Measurements from ENCODE around the gene RMDN2. TPM values are rescaled to one million over a fixed set of nuclear protein-coding genes. Genes with fewer than 3 reads are reported as not detected.

RMDN2 gene
- total and polyA plus RNA-seq, 9 of the 15 experiments (the other 6 are each of a cell fraction or from before 2014, with no cell fraction given): 1.5 to 4.3 (median 2.3) TPM

DNA sequence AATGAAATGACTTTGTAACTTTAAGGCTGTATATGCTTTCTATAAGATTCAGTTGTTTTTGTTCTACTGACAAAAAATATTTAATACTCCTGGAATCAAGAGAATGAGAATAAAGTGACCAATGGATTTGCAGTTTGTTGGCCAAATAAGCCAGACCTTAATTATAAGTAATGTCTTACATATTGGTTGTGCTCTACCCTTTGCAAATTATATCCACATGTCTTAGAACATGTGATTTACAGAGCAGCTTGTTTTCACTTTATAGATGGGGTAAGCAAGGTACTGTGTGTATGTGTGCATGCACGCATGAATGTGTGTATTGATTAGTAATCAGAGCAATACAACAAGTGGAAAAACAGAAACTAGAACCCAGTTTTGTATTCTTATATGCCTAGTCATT is 59.1 kb downstream of the RMDN2 start (continued):
- TF ChIP-seq HDAC8 (tag; IDR thresholded peaks at IDR 0.05) (no peak), ZFP30 (CRISPR knock-in tag; IDR thresholded peaks at IDR 0.05; ENCODE audit: borderline replicate concordance) (no peak), ZNF780A (CRISPR knock-in tag; IDR thresholded peaks at IDR 0.05) (no peak)

DNA sequence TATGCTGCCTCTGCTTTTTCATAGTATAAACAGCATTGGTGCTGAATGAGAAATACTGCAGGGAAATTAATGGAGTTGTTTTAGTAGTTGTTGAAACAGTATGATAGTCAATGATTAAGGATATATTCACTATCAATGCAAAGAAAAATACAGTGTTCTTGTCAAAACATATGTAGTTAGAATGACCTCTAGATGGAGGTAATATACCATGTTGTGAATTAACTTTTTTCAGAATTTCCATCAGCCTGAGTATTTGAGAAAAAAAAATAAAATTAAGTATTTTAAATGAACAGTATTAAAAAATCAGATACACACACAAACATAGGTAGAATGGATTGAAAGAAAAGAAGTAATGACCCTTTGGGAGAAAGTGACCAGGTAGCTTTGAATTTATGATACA is 59.5 kb downstream of the RMDN2 start:
- Histone ChIP-seq H3K4me3 (no peak overlapping the region), H3K27me3 (ENCODE audit: control insufficient read depth in 2 of 2, insufficient read depth in 2 of 2, low read length in 2 of 2) (no peaks in the 10 kb centered on the region), H4K20me1 (replicated peaks; ENCODE audit: control insufficient read depth, insufficient read depth, low read length) (no peaks in the 10 kb centered on the region), H3K9me3 (replicated peaks; ENCODE audit: control insufficient read depth, insufficient read depth, low read depth, low read length) (no peaks in the 10 kb centered on the region), H3K4me2 (ENCODE audit: insufficient read depth, low read length) (no peak overlapping the region), H3K27ac (ENCODE audit: extremely low read depth, low read depth, low read length) (no peak overlapping the region), H3K4me1 (replicated peaks in 1 of 2; ENCODE audit: control insufficient read depth in 2 of 2, insufficient read depth in 2 of 2, low read length in 2 of 2) (0 out of 5 replicates have a peak, but pooled peaks cover 0 to 4% of the 10 kb centered on the region in 2 experiments), H3K36me3 (ENCODE audit: control insufficient read depth, insufficient read depth, low read length) (no peaks in the 10 kb centered on the region), H2AFZ (ENCODE audit: low read depth, low read length) (no peak overlapping the region), H3K9me1 (ENCODE audit: control insufficient read depth, insufficient read depth, low read length) (no peaks in the 10 kb centered on the region), H3K79me2 (ENCODE audit: control insufficient read depth, insufficient read depth, low read length) (no peaks in the 10 kb centered on the region), H3K9ac (ENCODE audit: insufficient read depth in 1 of 2, low read depth in 2 of 2, low read length in 2 of 2) (no peak overlapping the region)
- FAIRE-seq (no peak), ATAC-seq (no peak), DNase-seq (ENCODE audit: extremely low read depth in 1 of 4, low spot score in 3 of 4) (no peak)
- in situ Hi-C loops (cut with MboI) (loop anchor here (10.0 to 25.0 kb wide), 2 partner anchors 290 to 753 kb away; no protein-coding TSS in a partner anchor), intact Hi-C loops (cut with micrococcal nuclease) (loop anchor here (5.0 kb wide), 1 partner anchor 587 kb away; no protein-coding TSS in a partner anchor)
- BruUV-seq (replicated peaks): no TSS peak
- POLR2A ChIA-PET: no interaction called here
- CTCF ChIA-PET (ENCODE audit: low intra/inter-chr PET ratio): interaction anchor here (0.6 to 1.7 kb wide), 3 partner anchors 93 to 741 kb away, joined by 3 to 10 read pairs (median 5); no protein-coding TSS in a partner anchor
- TF ChIP-seq CXXC5 (CRISPR knock-in tag; IDR thresholded peaks at IDR 0.05) (no peak), SREBF2 (CRISPR knock-in tag; IDR thresholded peaks at IDR 0.05) (no peak), RAD21 (CRISPR knock-in tag; conservative IDR thresholded peaks at IDR 0.05 in 1 of 2, IDR thresholded peaks at IDR 0.05 in 1 of 2) (peak; percentile 26 to 49; a peak in 3 of 4 replicates), CC2D1A (IDR thresholded peaks at IDR 0.05) (no peak), SAP30 (IDR thresholded peaks at IDR 0.05; ENCODE audit: borderline replicate concordance, insufficient read depth, low read depth, low read length, poor library complexity, severe bottlenecking) (no peak)
- TF ChIP-seq, protein P1, sequence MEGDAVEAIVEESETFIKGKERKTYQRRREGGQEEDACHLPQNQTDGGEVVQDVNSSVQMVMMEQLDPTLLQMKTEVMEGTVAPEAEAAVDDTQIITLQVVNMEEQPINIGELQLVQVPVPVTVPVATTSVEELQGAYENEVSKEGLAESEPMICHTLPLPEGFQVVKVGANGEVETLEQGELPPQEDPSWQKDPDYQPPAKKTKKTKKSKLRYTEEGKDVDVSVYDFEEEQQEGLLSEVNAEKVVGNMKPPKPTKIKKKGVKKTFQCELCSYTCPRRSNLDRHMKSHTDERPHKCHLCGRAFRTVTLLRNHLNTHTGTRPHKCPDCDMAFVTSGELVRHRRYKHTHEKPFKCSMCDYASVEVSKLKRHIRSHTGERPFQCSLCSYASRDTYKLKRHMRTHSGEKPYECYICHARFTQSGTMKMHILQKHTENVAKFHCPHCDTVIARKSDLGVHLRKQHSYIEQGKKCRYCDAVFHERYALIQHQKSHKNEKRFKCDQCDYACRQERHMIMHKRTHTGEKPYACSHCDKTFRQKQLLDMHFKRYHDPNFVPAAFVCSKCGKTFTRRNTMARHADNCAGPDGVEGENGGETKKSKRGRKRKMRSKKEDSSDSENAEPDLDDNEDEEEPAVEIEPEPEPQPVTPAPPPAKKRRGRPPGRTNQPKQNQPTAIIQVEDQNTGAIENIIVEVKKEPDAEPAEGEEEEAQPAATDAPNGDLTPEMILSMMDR (IDR thresholded peaks at IDR 0.05 in 2 of 3, conservative IDR thresholded peaks at IDR 0.05 in 1 of 3; ENCODE audit: insufficient read depth in 2 of 3, low read depth in 1 of 3, low read length in 3 of 3): peak in 1 of 3 experiments; percentile 23; a peak in 2 of 6 replicates
- TF ChIP-seq, protein P2, sequence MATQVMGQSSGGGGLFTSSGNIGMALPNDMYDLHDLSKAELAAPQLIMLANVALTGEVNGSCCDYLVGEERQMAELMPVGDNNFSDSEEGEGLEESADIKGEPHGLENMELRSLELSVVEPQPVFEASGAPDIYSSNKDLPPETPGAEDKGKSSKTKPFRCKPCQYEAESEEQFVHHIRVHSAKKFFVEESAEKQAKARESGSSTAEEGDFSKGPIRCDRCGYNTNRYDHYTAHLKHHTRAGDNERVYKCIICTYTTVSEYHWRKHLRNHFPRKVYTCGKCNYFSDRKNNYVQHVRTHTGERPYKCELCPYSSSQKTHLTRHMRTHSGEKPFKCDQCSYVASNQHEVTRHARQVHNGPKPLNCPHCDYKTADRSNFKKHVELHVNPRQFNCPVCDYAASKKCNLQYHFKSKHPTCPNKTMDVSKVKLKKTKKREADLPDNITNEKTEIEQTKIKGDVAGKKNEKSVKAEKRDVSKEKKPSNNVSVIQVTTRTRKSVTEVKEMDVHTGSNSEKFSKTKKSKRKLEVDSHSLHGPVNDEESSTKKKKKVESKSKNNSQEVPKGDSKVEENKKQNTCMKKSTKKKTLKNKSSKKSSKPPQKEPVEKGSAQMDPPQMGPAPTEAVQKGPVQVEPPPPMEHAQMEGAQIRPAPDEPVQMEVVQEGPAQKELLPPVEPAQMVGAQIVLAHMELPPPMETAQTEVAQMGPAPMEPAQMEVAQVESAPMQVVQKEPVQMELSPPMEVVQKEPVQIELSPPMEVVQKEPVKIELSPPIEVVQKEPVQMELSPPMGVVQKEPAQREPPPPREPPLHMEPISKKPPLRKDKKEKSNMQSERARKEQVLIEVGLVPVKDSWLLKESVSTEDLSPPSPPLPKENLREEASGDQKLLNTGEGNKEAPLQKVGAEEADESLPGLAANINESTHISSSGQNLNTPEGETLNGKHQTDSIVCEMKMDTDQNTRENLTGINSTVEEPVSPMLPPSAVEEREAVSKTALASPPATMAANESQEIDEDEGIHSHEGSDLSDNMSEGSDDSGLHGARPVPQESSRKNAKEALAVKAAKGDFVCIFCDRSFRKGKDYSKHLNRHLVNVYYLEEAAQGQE (IDR thresholded peaks at IDR 0.05; ENCODE audit: borderline replicate concordance): peak; percentile 13; the same call in 1 of the 2 replicates
- TF ChIP-seq, protein P2 (CRISPR knock-in tag; IDR thresholded peaks at IDR 0.05; ENCODE audit: low read depth): no peak

Measured in K562 (cell line).